ENCODE data around the gene NUDT4B. TPM values are rescaled to one million over a fixed set of nuclear protein-coding genes. Genes with fewer than 3 reads are reported as not detected.
A peak's percentile ranks its signal among the peaks of the same experiment; 100 is the strongest.
"Not testable (repeated sequence)": the region's sequence is repeated elsewhere in the genome, so short reads cannot be mapped to it uniquely, and the experiment has no call there.

Gene NUDT4B
- total and polyA plus RNA-seq, 10 of the 15 experiments (the other 5 are each of a cell fraction or from before 2014, with no cell fraction given): 0.11 to 25.5 (median 5.1) TPM; not detected in 2

GRCh38 chr1:148734311-148734662 is 14.3 kb upstream of the NUDT4B start:
- in situ Hi-C loops (cut with MboI); H3K36me3 ChIP-seq (ENCODE audit: control insufficient read depth in 2 of 2, insufficient read depth in 2 of 2, low read length in 1 of 2): not testable (repeated sequence)

GRCh38 chr1:148735538-148735937 is 13.0 kb upstream of the NUDT4B start:
- H3K27ac ChIP-seq (ENCODE audit: control insufficient read depth, insufficient read depth); POLR2A ChIA-PET; H3K27me3 ChIP-seq (replicated peaks in 1 of 2; ENCODE audit: control insufficient read depth in 2 of 2, insufficient read depth in 2 of 2, low read length in 1 of 2); SMC1A ChIA-PET (ENCODE audit: uncharacterized antibody, unreplicated experiment); in situ Hi-C loops (cut with MboI); DNase-seq (ENCODE audit: low read depth, low spot score); H3K79me2 ChIP-seq (ENCODE audit: control insufficient read depth, insufficient read depth, low read length); H3K4me3 ChIP-seq; H3K4me1 ChIP-seq (ENCODE audit: control insufficient read depth, insufficient read depth, low read length); CTCF ChIA-PET; H3K4me2 ChIP-seq (ENCODE audit: control insufficient read depth, insufficient read depth); BruUV-seq (replicated peaks); H3K9ac ChIP-seq (ENCODE audit: control insufficient read depth, insufficient read depth, low read length); H3K9me3 ChIP-seq (replicated peaks; ENCODE audit: control insufficient read depth, insufficient read depth, low read length); H4K20me1 ChIP-seq (ENCODE audit: control insufficient read depth, insufficient read depth); H3K36me3 ChIP-seq (ENCODE audit: control insufficient read depth in 2 of 2, insufficient read depth in 2 of 2, low read length in 1 of 2); RAD21 ChIA-PET (ENCODE audit: unreplicated experiment); intact Hi-C loops (cut with micrococcal nuclease; ENCODE audit: unreplicated experiment); H2AFZ ChIP-seq (ENCODE audit: control insufficient read depth, low read depth, low read length): not testable (repeated sequence)
- no CpG with 5 or more reads among the region's 1 CpG for WGBS (ENCODE audit: insufficient coverage, insufficient replicate concordance, low lambda C conversion rate, missing lambda C conversion rate)
- ATAC-seq (peak; percentile 72), FAIRE-seq (peak; percentile 54)

More at GRCh38 chr1:148734311-148734662, 14.3 kb upstream of the NUDT4B start:
- SMC1A ChIA-PET (ENCODE audit: uncharacterized antibody, unreplicated experiment); H3K4me2 ChIP-seq (ENCODE audit: control insufficient read depth, insufficient read depth); POLR2A ChIA-PET; CTCF ChIA-PET; DNase-seq (ENCODE audit: low read depth, low spot score); H3K4me3 ChIP-seq; H3K4me1 ChIP-seq (ENCODE audit: control insufficient read depth, insufficient read depth, low read length); FAIRE-seq; H3K9me3 ChIP-seq (replicated peaks; ENCODE audit: control insufficient read depth, insufficient read depth, low read length); H2AFZ ChIP-seq (ENCODE audit: control insufficient read depth, low read depth, low read length); RAD21 ChIA-PET (ENCODE audit: unreplicated experiment); H3K79me2 ChIP-seq (ENCODE audit: control insufficient read depth, insufficient read depth, low read length); BruUV-seq (replicated peaks); H3K27ac ChIP-seq (ENCODE audit: control insufficient read depth, insufficient read depth); H3K27me3 ChIP-seq (replicated peaks in 1 of 2; ENCODE audit: control insufficient read depth in 2 of 2, insufficient read depth in 2 of 2, low read length in 1 of 2); intact Hi-C loops (cut with micrococcal nuclease; ENCODE audit: unreplicated experiment); H3K9ac ChIP-seq (ENCODE audit: control insufficient read depth, insufficient read depth, low read length); H4K20me1 ChIP-seq (ENCODE audit: control insufficient read depth, insufficient read depth): not testable (repeated sequence)
- ATAC-seq: peak; percentile 76
- WGBS (ENCODE audit: insufficient coverage, insufficient replicate concordance, low lambda C conversion rate, missing lambda C conversion rate): no CpG with 5 or more reads among the region's 3 CpGs

- in situ Hi-C loops (cut with MboI); POLR2A ChIA-PET; H3K9me3 ChIP-seq (replicated peaks; ENCODE audit: control insufficient read depth, insufficient read depth, low read length): not testable (repeated sequence)
Measured at GRCh38 chr1:148738667-148739066, 9.9 kb upstream of the NUDT4B start.

GRCh38 chr1:148743200-148743599 is 5.4 kb upstream of the NUDT4B start:
- POLR2A ChIA-PET; H3K9ac ChIP-seq (ENCODE audit: control insufficient read depth, insufficient read depth, low read length); CTCF ChIA-PET; H2AFZ ChIP-seq (ENCODE audit: control insufficient read depth, low read depth, low read length); H3K79me2 ChIP-seq (ENCODE audit: control insufficient read depth, insufficient read depth, low read length); H3K4me3 ChIP-seq; ATAC-seq; FAIRE-seq; in situ Hi-C loops (cut with MboI); DNase-seq (ENCODE audit: low read depth, low spot score); H3K27me3 ChIP-seq (replicated peaks in 1 of 2; ENCODE audit: control insufficient read depth in 2 of 2, insufficient read depth in 2 of 2, low read length in 1 of 2); H3K9me3 ChIP-seq (replicated peaks; ENCODE audit: control insufficient read depth, insufficient read depth, low read length); H3K4me1 ChIP-seq (ENCODE audit: control insufficient read depth, insufficient read depth, low read length); SMC1A ChIA-PET (ENCODE audit: uncharacterized antibody, unreplicated experiment); RAD21 ChIA-PET (ENCODE audit: unreplicated experiment); BruUV-seq (replicated peaks); H4K20me1 ChIP-seq (ENCODE audit: control insufficient read depth, insufficient read depth); H3K36me3 ChIP-seq (ENCODE audit: control insufficient read depth in 2 of 2, insufficient read depth in 2 of 2, low read length in 1 of 2); intact Hi-C loops (cut with micrococcal nuclease; ENCODE audit: unreplicated experiment); H3K4me2 ChIP-seq (ENCODE audit: control insufficient read depth, insufficient read depth); H3K27ac ChIP-seq (ENCODE audit: control insufficient read depth, insufficient read depth): not testable (repeated sequence)
- WGBS (ENCODE audit: insufficient coverage, insufficient replicate concordance, low lambda C conversion rate, missing lambda C conversion rate): no CpG with 5 or more reads among the region's 4 CpGs

More at GRCh38 chr1:148738667-148739066, 9.9 kb upstream of the NUDT4B start:
- H3K36me3 ChIP-seq (ENCODE audit: control insufficient read depth in 2 of 2, insufficient read depth in 2 of 2, low read length in 1 of 2); H3K4me2 ChIP-seq (ENCODE audit: control insufficient read depth, insufficient read depth); intact Hi-C loops (cut with micrococcal nuclease; ENCODE audit: unreplicated experiment); H3K9ac ChIP-seq (ENCODE audit: control insufficient read depth, insufficient read depth, low read length); H2AFZ ChIP-seq (ENCODE audit: control insufficient read depth, low read depth, low read length); CTCF ChIA-PET; H3K27ac ChIP-seq (ENCODE audit: control insufficient read depth, insufficient read depth); ATAC-seq; RAD21 ChIA-PET (ENCODE audit: unreplicated experiment); SMC1A ChIA-PET (ENCODE audit: uncharacterized antibody, unreplicated experiment); DNase-seq (ENCODE audit: low read depth, low spot score); BruUV-seq (replicated peaks); H3K27me3 ChIP-seq (replicated peaks in 1 of 2; ENCODE audit: control insufficient read depth in 2 of 2, insufficient read depth in 2 of 2, low read length in 1 of 2); H3K4me3 ChIP-seq; FAIRE-seq; H3K79me2 ChIP-seq (ENCODE audit: control insufficient read depth, insufficient read depth, low read length); H4K20me1 ChIP-seq (ENCODE audit: control insufficient read depth, insufficient read depth); H3K4me1 ChIP-seq (ENCODE audit: control insufficient read depth, insufficient read depth, low read length): not testable (repeated sequence)
- no CpG with 5 or more reads among the region's 6 CpGs for WGBS (ENCODE audit: insufficient coverage, insufficient replicate concordance, low lambda C conversion rate, missing lambda C conversion rate)
